ENCODE results near the gene USP48. TPM values are rescaled to one million over a fixed set of nuclear protein-coding genes. Genes with fewer than 3 reads are reported as not detected.

USP48 gene
- total and polyA plus RNA-seq, 7 donors: 12.6 to 77.0 (median 47.1) TPM

DNA sequence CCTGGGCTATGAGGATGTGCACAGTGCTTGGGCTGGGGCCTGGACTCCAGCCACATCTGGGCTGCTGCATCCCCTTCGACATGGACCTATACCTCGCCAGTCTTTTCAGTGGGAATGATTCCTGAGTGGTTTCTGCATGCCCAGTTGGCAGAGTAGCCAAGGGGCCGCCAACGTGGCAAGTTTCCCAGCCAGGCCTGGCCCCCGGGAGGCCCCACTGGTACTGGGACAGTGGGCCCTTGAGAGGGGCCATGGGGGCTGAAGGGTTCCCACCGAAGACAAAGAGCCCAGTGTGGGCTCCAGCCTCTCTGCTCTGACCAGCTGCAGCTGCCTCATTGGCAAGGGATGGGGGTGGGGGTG, 129.2 kb downstream of the USP48 start:
- no peak overlapping the region for H3K4me3 ChIP-seq
- H3K36me3 ChIP-seq: no peaks in the 10 kb centered on the region
- TF ChIP-seq POLR2A (IDR thresholded peaks at IDR 0.05): no peak
- no peak for TF ChIP-seq EP300 (IDR thresholded peaks at IDR 0.05)
- TF ChIP-seq POLR2AphosphoS5 (IDR thresholded peaks at IDR 0.05): no peak
- TF ChIP-seq, protein P1, sequence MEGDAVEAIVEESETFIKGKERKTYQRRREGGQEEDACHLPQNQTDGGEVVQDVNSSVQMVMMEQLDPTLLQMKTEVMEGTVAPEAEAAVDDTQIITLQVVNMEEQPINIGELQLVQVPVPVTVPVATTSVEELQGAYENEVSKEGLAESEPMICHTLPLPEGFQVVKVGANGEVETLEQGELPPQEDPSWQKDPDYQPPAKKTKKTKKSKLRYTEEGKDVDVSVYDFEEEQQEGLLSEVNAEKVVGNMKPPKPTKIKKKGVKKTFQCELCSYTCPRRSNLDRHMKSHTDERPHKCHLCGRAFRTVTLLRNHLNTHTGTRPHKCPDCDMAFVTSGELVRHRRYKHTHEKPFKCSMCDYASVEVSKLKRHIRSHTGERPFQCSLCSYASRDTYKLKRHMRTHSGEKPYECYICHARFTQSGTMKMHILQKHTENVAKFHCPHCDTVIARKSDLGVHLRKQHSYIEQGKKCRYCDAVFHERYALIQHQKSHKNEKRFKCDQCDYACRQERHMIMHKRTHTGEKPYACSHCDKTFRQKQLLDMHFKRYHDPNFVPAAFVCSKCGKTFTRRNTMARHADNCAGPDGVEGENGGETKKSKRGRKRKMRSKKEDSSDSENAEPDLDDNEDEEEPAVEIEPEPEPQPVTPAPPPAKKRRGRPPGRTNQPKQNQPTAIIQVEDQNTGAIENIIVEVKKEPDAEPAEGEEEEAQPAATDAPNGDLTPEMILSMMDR (IDR thresholded peaks at IDR 0.05): no peak
- intact Hi-C loops (cut with DNase I): no loop called here
- H3K27ac ChIP-seq: no peak overlapping the region
- H3K27me3 ChIP-seq: peaks cover 6 to 37% (median 12%) of the 10 kb centered on the region in 3 donors
- H3K4me1 ChIP-seq: peaks cover 0 to 13% (median 13%) of the 10 kb centered on the region in 4 donors
- no peak for DNase-seq
- no peaks in the 10 kb centered on the region for H3K9me3 ChIP-seq
- 66 to 79% methylated on average over 6 of the region's 6 CpGs for WGBS, 2 donors

DNA sequence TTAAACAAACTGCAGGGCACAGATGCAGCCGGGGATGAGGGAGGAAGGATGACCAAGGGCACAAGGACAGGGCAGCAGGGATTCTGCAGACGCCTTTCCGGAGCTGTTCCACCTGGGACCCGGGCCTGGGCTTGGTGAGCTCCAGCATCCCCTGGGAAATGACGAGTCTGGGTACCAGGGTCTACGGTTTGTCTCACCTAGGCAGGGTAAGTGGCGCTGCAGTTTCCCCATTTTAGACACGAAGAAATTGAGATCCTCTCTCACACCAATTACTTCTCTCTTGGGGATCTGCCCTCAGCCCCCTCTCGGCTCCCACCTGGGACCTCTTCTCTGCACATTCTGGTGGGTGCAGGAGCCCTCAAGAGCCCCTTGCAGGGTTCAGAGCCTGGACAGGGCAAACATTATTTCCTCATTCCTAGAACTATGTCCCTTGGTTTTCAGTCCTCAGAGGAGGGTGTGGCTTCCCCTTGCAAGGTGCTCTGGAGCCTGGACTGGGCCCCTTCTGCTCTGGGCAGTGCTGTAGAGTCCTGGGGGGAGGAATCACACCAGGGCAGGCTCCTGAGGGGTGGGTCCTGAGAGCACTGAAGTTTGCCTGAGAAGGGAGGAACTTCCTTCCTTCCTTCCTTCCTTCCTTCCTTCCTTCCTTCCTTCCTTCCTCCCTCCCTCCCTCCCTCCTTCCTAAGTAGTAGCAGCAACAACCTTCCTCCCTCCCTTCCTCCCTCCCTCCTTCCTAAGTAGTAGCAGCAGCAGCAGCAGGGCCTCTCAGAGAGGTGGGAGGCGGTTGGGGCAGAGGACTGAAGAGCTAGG, 129.8 kb downstream of the USP48 start:
- TF ChIP-seq, protein P1 (IDR thresholded peaks at IDR 0.05): no peak
- TF ChIP-seq EP300 (IDR thresholded peaks at IDR 0.05) (no peak), POLR2AphosphoS5 (IDR thresholded peaks at IDR 0.05) (no peak), POLR2A (IDR thresholded peaks at IDR 0.05) (no peak)

DNA sequence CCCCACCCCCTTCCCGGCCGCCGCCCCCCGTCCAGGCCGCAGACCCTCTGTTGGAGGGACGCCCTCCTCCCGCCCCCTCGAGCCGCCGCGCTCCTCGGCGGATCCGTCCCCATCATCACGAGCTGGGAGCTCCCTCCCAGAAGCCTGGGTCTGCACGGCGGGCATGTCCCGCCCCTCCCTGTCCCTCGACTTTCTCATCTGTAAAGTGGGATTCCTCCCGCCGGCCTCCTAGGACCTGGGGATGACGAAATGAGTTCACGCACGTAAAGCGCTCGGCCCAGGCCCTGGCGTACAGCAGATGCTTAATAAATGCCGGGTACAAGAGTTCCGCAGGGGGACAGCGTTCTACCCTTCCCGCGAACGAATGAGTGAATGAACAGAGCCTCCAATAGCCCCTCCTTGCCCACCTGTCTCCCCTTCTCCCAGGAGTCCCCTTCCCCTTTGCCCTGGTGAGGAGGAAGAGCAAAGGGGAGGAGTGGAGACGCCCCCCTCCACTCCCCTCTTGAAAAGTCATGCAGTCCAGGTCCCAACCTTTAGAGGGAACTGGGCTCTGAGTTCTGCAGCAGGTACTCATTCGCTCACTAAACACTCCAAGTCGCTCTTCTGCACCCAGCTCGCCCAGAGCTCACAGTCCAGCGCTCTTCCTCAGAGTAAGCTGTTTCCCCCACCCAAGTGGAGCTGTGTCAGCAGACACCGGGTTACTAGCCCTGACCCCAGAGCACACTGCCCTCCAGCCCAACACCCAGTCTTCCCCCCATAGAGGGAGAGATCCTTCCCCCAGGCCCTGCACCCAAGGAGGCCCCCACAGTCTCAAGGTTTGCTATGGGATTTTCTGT, 130.6 kb downstream of the USP48 start:
- Histone ChIP-seq H3K27ac (no peak overlapping the region), H3K36me3 (no peaks in the 10 kb centered on the region), H3K27me3 (peaks cover 9 to 51% (median 20%) of the 10 kb centered on the region in 3 donors), H3K9me3 (no peaks in the 10 kb centered on the region), H3K4me1 (peaks cover 0 to 13% (median 13%) of the 10 kb centered on the region in 4 donors), H3K4me3 (peak overlapping the region in 3 of 4 donors; percentile 40 to 49 (median 48))
- WGBS, 2 donors: 12 to 15% methylated on average over 39 of the region's 39 CpGs
- intact Hi-C loops (cut with DNase I): no loop called here
- no peak for TF ChIP-seq EP300 (IDR thresholded peaks at IDR 0.05)
- TF ChIP-seq, protein P1 (IDR thresholded peaks at IDR 0.05): no peak
- TF ChIP-seq POLR2AphosphoS5 (IDR thresholded peaks at IDR 0.05): no peak
- no peak for TF ChIP-seq POLR2A (IDR thresholded peaks at IDR 0.05)
- DNase-seq: no peak

More for the DNA sequence above, 129.8 kb downstream of the USP48 start:
- Histone ChIP-seq H3K36me3 (no peaks in the 10 kb centered on the region), H3K4me3 (no peak overlapping the region), H3K27ac (no peak overlapping the region), H3K4me1 (peaks cover 0 to 13% (median 13%) of the 10 kb centered on the region in 4 donors), H3K27me3 (peaks cover 6 to 43% (median 12%) of the 10 kb centered on the region in 3 donors), H3K9me3 (no peaks in the 10 kb centered on the region)
- 32 to 49% methylated on average over 10 of the region's 10 CpGs for WGBS, 2 donors
- intact Hi-C loops (cut with DNase I): no loop called here
- no peak for DNase-seq

DNA sequence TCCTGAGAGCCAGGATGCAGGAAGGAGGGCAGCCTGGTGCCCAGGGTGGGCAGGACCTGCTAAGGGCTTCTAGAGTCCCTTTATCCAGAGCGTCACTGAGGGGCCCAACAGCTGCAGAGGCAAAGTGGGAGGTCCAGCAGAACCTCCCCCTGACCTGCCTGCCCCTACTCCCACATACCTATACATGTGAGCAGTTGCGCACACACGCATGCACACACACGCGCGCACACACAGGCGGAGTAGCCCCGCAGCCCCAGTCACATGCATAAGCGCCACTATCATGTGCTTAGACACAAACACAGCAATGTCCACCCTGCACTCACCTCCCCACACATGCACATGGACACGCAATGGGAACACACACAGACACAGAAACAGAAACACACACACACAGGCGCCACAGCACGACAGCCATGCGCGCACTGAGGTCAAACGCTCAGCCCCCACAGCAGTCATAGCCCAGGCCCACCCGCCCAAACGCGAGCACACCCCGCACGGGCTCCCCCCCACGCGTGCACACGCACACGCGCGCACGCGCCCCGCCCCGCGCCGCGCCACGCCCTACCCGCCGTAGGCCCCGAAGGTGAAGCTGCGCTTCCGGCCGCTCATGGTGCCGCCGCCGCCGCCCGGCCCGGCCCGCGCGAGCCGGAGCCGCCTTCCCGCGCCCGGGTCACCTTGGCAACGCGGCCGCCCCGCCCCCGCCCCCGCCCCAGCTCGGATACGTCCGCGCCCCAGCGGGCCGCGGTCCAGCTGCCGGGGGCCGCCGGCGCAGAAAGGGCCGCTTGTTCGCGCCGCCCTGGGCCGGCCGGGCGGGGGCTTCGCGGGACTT, 131.5 kb downstream of the USP48 start:
- intact Hi-C loops (cut with DNase I): no loop called here
- DNase-seq: no peak
- Histone ChIP-seq H3K36me3 (no peaks in the 10 kb centered on the region), H3K27me3 (peaks cover 9 to 60% (median 20%) of the 10 kb centered on the region in 3 donors), H3K9me3 (no peaks in the 10 kb centered on the region), H3K4me3 (peak overlapping the region in 3 of 4 donors; percentile 40 to 49 (median 48)), H3K4me1 (peaks cover 0 to 13% (median 13%) of the 10 kb centered on the region in 4 donors), H3K27ac (no peak overlapping the region)
- 1 to 4% methylated on average over 80 of the region's 80 CpGs for WGBS, 2 donors
- TF ChIP-seq POLR2A (IDR thresholded peaks at IDR 0.05) (no peak), EP300 (IDR thresholded peaks at IDR 0.05) (no peak)
